ENCODE data around the gene TPSG1.
"Not testable (repeated sequence)": the region's sequence is repeated elsewhere in the genome, so short reads cannot be mapped to it uniquely, and the experiment has no call there.

TPSG1 gene

GRCh38 chr16:1230084-1230470 lies 5.0 kb upstream of the TPSG1 start, which contains the start of gene TPSB2:
TPSB2 (minus strand) TSS chr16:1230184; CDS start chr16:1229951, 233 bp downstream.
- H3K4me2 ChIP-seq (ENCODE audit: insufficient read depth, low read length); DNase-seq; H3K27me3 ChIP-seq (ENCODE audit: insufficient read depth, low read length, poor library complexity); H3K79me2 ChIP-seq (ENCODE audit: insufficient read depth, low read length); H3K9ac ChIP-seq (ENCODE audit: low read depth, low read length); ATAC-seq (ENCODE audit: insufficient read depth, low read depth); H3K4me1 ChIP-seq (ENCODE audit: insufficient read depth, low read length); H3K36me3 ChIP-seq (ENCODE audit: insufficient read depth, low read length); H2AFZ ChIP-seq (ENCODE audit: low read depth, low read length); H3K4me3 ChIP-seq (ENCODE audit: low read depth in 1 of 2, low read length in 2 of 2); H4K20me1 ChIP-seq (ENCODE audit: insufficient read depth, low read length); H3K27ac ChIP-seq (ENCODE audit: low read length); H3K9me3 ChIP-seq (ENCODE audit: insufficient read depth, low read length, severe bottlenecking): not testable (repeated sequence)

GRCh38 chr16:1229476-1229875 lies 4.4 kb upstream of the TPSG1 start:
- DNase-seq; H3K9me3 ChIP-seq (ENCODE audit: insufficient read depth, low read length, severe bottlenecking); ATAC-seq (ENCODE audit: insufficient read depth, low read depth): not testable (repeated sequence)

GRCh38 chr16:1228227-1228626 lies 3.2 kb upstream of the TPSG1 start:
- not testable (repeated sequence) for H3K4me1 ChIP-seq (ENCODE audit: insufficient read depth, low read length); H3K79me2 ChIP-seq (ENCODE audit: insufficient read depth, low read length); H3K4me3 ChIP-seq (ENCODE audit: low read depth in 1 of 2, low read length in 2 of 2); H3K9ac ChIP-seq (ENCODE audit: low read depth, low read length); DNase-seq; H3K27ac ChIP-seq (ENCODE audit: low read length); H3K36me3 ChIP-seq (ENCODE audit: insufficient read depth, low read length); H4K20me1 ChIP-seq (ENCODE audit: insufficient read depth, low read length); H2AFZ ChIP-seq (ENCODE audit: low read depth, low read length); ATAC-seq (ENCODE audit: insufficient read depth, low read depth); H3K9me3 ChIP-seq (ENCODE audit: insufficient read depth, low read length, severe bottlenecking); H3K4me2 ChIP-seq (ENCODE audit: insufficient read depth, low read length); H3K27me3 ChIP-seq (ENCODE audit: insufficient read depth, low read length, poor library complexity)

More at GRCh38 chr16:1229476-1229875, 4.4 kb upstream of the TPSG1 start:
- not testable (repeated sequence) for H2AFZ ChIP-seq (ENCODE audit: low read depth, low read length); H3K27ac ChIP-seq (ENCODE audit: low read length); H3K36me3 ChIP-seq (ENCODE audit: insufficient read depth, low read length); H3K79me2 ChIP-seq (ENCODE audit: insufficient read depth, low read length); H3K4me2 ChIP-seq (ENCODE audit: insufficient read depth, low read length); H3K27me3 ChIP-seq (ENCODE audit: insufficient read depth, low read length, poor library complexity); H3K4me3 ChIP-seq (ENCODE audit: low read depth in 1 of 2, low read length in 2 of 2); H4K20me1 ChIP-seq (ENCODE audit: insufficient read depth, low read length); H3K4me1 ChIP-seq (ENCODE audit: insufficient read depth, low read length); H3K9ac ChIP-seq (ENCODE audit: low read depth, low read length)

GRCh38 chr16:1226692-1227091 lies 1.6 kb upstream of the TPSG1 start:
- not testable (repeated sequence) for H3K27ac ChIP-seq (ENCODE audit: low read length); H3K27me3 ChIP-seq (ENCODE audit: insufficient read depth, low read length, poor library complexity); H3K9ac ChIP-seq (ENCODE audit: low read depth, low read length); H3K36me3 ChIP-seq (ENCODE audit: insufficient read depth, low read length); H3K4me2 ChIP-seq (ENCODE audit: insufficient read depth, low read length); H2AFZ ChIP-seq (ENCODE audit: low read depth, low read length); H4K20me1 ChIP-seq (ENCODE audit: insufficient read depth, low read length); H3K4me1 ChIP-seq (ENCODE audit: insufficient read depth, low read length); ATAC-seq (ENCODE audit: insufficient read depth, low read depth); DNase-seq; H3K4me3 ChIP-seq (ENCODE audit: low read depth in 1 of 2, low read length in 2 of 2); H3K79me2 ChIP-seq (ENCODE audit: insufficient read depth, low read length); H3K9me3 ChIP-seq (ENCODE audit: insufficient read depth, low read length, severe bottlenecking)

GRCh38 chr16:1225728-1226311 lies 752 bp upstream of the TPSG1 start:
- H3K27ac ChIP-seq (ENCODE audit: low read length); DNase-seq; H3K4me2 ChIP-seq (ENCODE audit: insufficient read depth, low read length); H2AFZ ChIP-seq (ENCODE audit: low read depth, low read length); H4K20me1 ChIP-seq (ENCODE audit: insufficient read depth, low read length); H3K27me3 ChIP-seq (ENCODE audit: insufficient read depth, low read length, poor library complexity); ATAC-seq (ENCODE audit: insufficient read depth, low read depth); H3K4me1 ChIP-seq (ENCODE audit: insufficient read depth, low read length); H3K4me3 ChIP-seq (ENCODE audit: low read depth in 1 of 2, low read length in 2 of 2); H3K9ac ChIP-seq (ENCODE audit: low read depth, low read length); H3K36me3 ChIP-seq (ENCODE audit: insufficient read depth, low read length); H3K9me3 ChIP-seq (ENCODE audit: insufficient read depth, low read length, severe bottlenecking); H3K79me2 ChIP-seq (ENCODE audit: insufficient read depth, low read length): not testable (repeated sequence)

- ATAC-seq (ENCODE audit: insufficient read depth, low read depth) (no peak), DNase-seq (no peak)
- Histone ChIP-seq H3K27ac (ENCODE audit: low read length) (no peak overlapping the region), H3K27me3 (ENCODE audit: insufficient read depth, low read length, poor library complexity) (no peaks in the 10 kb centered on the region), H3K9me3 (ENCODE audit: insufficient read depth, low read length, severe bottlenecking) (no peaks in the 10 kb centered on the region), H3K79me2 (ENCODE audit: insufficient read depth, low read length) (no peaks in the 10 kb centered on the region), H3K4me3 (ENCODE audit: low read depth in 1 of 2, low read length in 2 of 2) (no peak overlapping the region), H3K4me1 (ENCODE audit: insufficient read depth, low read length) (no peaks in the 10 kb centered on the region), H4K20me1 (ENCODE audit: insufficient read depth, low read length) (peaks cover 9% of the 10 kb centered on the region; the same call in 1 of the 2 replicates), H3K4me2 (ENCODE audit: insufficient read depth, low read length) (no peak overlapping the region), H2AFZ (ENCODE audit: low read depth, low read length) (no peak overlapping the region), H3K36me3 (ENCODE audit: insufficient read depth, low read length) (no peaks in the 10 kb centered on the region), H3K9ac (ENCODE audit: low read depth, low read length) (no peak overlapping the region)
- TF ChIP-seq EZH2 (IDR thresholded peaks at IDR 0.05; ENCODE audit: borderline replicate concordance, low read depth, low read length, severe bottlenecking): no peak
- no peak for TF ChIP-seq CTCF (IDR thresholded peaks at IDR 0.05; ENCODE audit: borderline replicate concordance, extremely low read depth, low read length, poor library complexity, severe bottlenecking)
These were observed 510 bp downstream of the TPSG1 start for GRCh38 chr16:1224558-1224957.
